Heart left ventricle (tissue), 16 donors: ENCODE data around the gene ETHE1. TPM values are rescaled to one million over a fixed set of nuclear protein-coding genes. Genes with fewer than 3 reads are reported as not detected.
A peak's percentile ranks its signal among the peaks of the same experiment; 100 is the strongest.

Experiments used
- ATAC-seq, 4 donors: fragments of 200-7000 bp; cut with Tn5 transposase; one replicate each; pipeline ENCODE4 v1.9.1; 2020 to 2022; ENCODE audit warnings: moderate library complexity in 4 of 4, mild to moderate bottlenecking in 3 of 4, moderate number of reproducible peaks in 1 of 4
- DNase-seq, 5 donors: peaks; one replicate each; pipeline ENCODE4 v3.0.0-alpha.2; 2020
- H3K27ac ChIP-seq, 12 donors: fragments of 200-600 bp; sonication (generic) in 4 of 12; one replicate each; pipeline versions ENCODE4 v1.5.0 to v1.8.0; 2016 to 2022; ENCODE audit warnings: mild to moderate bottlenecking in 2 of 12
- H3K27me3 ChIP-seq, 9 donors: fragments of 200-600 bp; sonication (generic) in 2 of 9; one replicate each; pipeline versions ENCODE4 v1.5.1 to v1.8.0; 2016 to 2022; ENCODE audit warnings: mild to moderate bottlenecking in 3 of 9
- H3K36me3 ChIP-seq, 9 donors: fragments of 200-600 bp; sonication (generic) in 2 of 9; one replicate each; pipeline versions ENCODE4 v1.5.0 to v1.8.0; 2018 to 2022; ENCODE audit warnings: mild to moderate bottlenecking in 2 of 9
- H3K4me1 ChIP-seq, 12 donors: fragments of 200-600 bp; sonication (generic) in 4 of 12; one replicate each; pipeline versions ENCODE4 v1.5.0 to v1.8.0; 2016 to 2022; ENCODE audit warnings: mild to moderate bottlenecking in 3 of 12
- H3K4me3 ChIP-seq, 12 donors: fragments of 200-600 bp; sonication (generic) in 4 of 12; one replicate each; pipeline versions ENCODE4 v1.5.0 to v1.8.0; 2017 to 2022; ENCODE audit warnings: mild to moderate bottlenecking in 9 of 12, moderate library complexity in 4 of 12
- H3K9me3 ChIP-seq, 12 donors: fragments of 200-600 bp; sonication (generic) in 4 of 12; one replicate each; pipeline versions ENCODE4 v1.5.0 to v1.8.0; 2016 to 2022; ENCODE audit warnings: mild to moderate bottlenecking in 1 of 12
- CTCF ChIP-seq, 12 donors: fragments of 200-600 bp; sonication (generic) in 4 of 12; IDR thresholded peaks; one replicate each; pipeline versions ENCODE4 v1.5.0 to v1.8.0; 2018 to 2022; ENCODE audit warnings: antibody characterized with exemption in 12 of 12, mild to moderate bottlenecking in 5 of 12
- POLR2A ChIP-seq, 2 donors: fragments of 450-650 bp; IDR thresholded peaks; one replicate each; pipeline ENCODE4 v1.6.1; 2017; ENCODE audit warnings: antibody characterized with exemption in 2 of 2, mild to moderate bottlenecking in 2 of 2, moderate library complexity in 2 of 2
- WGBS, 4 donors: extraction: QIAGEN DNeasy Blood & Tissue Kit in 2 of 4; methylation state at CpG; one replicate each; pipeline versions ENCODE4 v1.1.5 to v1.1.7; 2013 to 2018; 5-methylcytosine and 5-hydroxymethylcytosine counted together
- intact Hi-C, 10 donors: fragments of 100-400 bp; cut with DNase I; formaldehyde crosslinking; loops; one replicate each; pipeline versions ENCODE4 v1.11.1 to v1.14.2; 2022
- polyA plus RNA-seq, 2 donors: library from polyadenylated mRNA; stranded (reverse); fragments of 200-250 nt; gene quantifications; one replicate each; pipeline ENCODE4 v1.2.3, GENCODE V29; 2013
- total RNA-seq, 9 donors: library from RNA; depleted of rRNA in 2 of 9; stranded (reverse); fragments of >200 nt in 2 of 9; fragmentation: NEBNext Ultra II Directional in 3 of 9; extraction: Animal tissue kit (Norgen Biotek cat#: 25700) in 3 of 9; gene quantifications; one replicate each; pipeline versions ENCODE4 v1.1.0 to v1.2.4, GENCODE V29; 2016 to 2023
- donor health status: ischemic (EF 13 %, LVEDD 7.1; RV severe dilation, severe dysfunction).
- donor health status: healthy with polysubstance abuse.
- donor health status: DM: no; HTN: yes; CAD: no.
- donor health status: DM: no; HTN: no; CAD: no.
- donor health status: ischemic (EF 25% LVEDD 6.9; RV normal size, moderate dysfunction).
- donor health status: ischemic (EF 25% LVEDD 5.7; RV mildly dilated, moderate dysfunction).
- donor health status: healthy.
- donor health status: DM: yes; HTN: yes; CAD: no.
- donor health status: ischemic (EF 35%, LVEDD 5.7; RV mildly dilated, moderate dysfunction).
- donor health status: nonischemic (EF 11% LVEDD 7.7; RV severe dilation, severe dysfunction).
- donor health status: DM: yes; HTN: yes; CAD: no.
- donor health status: PGD.
- donor health status: ischemic (EF 29% LVEDD 5.4; RV normal size, mild dysfunction).
- donor health status: nonischemic (EF 23%, LVEDD 6.1; RV moderate dilation, normal function).

The ETHE1 gene
- total and polyA plus RNA-seq, 11 donors = 6.0 to 27.6 (median 14.2) TPM

- ATAC-seq (no peak), DNase-seq (no peak)
- Histone ChIP-seq H3K4me1 (peaks cover 0 to 24% (median 11%) of the 10 kb centered on the region in 12 donors), H3K27me3 (no peaks in the 10 kb centered on the region), H3K36me3 (peaks cover 0 to 38% (median 24%) of the 10 kb centered on the region in 9 donors), H3K9me3 (no peaks in the 10 kb centered on the region), H3K27ac (no peak overlapping the region), H3K4me3 (no peak overlapping the region)
- WGBS, 4 donors = 89 to 91% (median 90%) methylated on average over 5 of the region's 5 CpGs
- TF ChIP-seq CTCF (IDR thresholded peaks at IDR 0.05) (no peak), POLR2A (IDR thresholded peaks at IDR 0.05) (no peak)
- intact Hi-C loops = no loop called here
These were observed 20.4 kb downstream of the ETHE1 start for GRCh38 chr19:43506629-43507028.

- Histone ChIP-seq H3K27ac (no peak overlapping the region), H3K4me1 (peaks cover 0 to 25% (median 11%) of the 10 kb centered on the region in 12 donors), H3K9me3 (no peaks in the 10 kb centered on the region), H3K4me3 (no peak overlapping the region), H3K27me3 (no peaks in the 10 kb centered on the region), H3K36me3 (peaks cover 0 to 32% (median 19%) of the 10 kb centered on the region in 9 donors)
- no peak for ATAC-seq
- TF ChIP-seq CTCF (IDR thresholded peaks at IDR 0.05) (no peak), POLR2A (IDR thresholded peaks at IDR 0.05) (no peak)
- DNase-seq = no peak
- WGBS, 4 donors = 94 to 98% (median 95%) methylated on average over 5 of the region's 5 CpGs
- intact Hi-C loops = loop anchor here in 1 of 10 donors (2.0 kb wide), 1 partner anchor 43 kb away; no protein-coding TSS in a partner anchor
These were observed 21.1 kb downstream of the ETHE1 start for GRCh38 chr19:43505941-43506340.

- H3K27ac ChIP-seq = peak overlapping the region in 5 of 12 donors; percentile 77 to 97 (median 91)
- 85 to 91% (median 90%) methylated on average over 3 of the region's 3 CpGs for WGBS, 4 donors
- peak overlapping the region in 4 of 12 donors; percentile 72 to 90 (median 82) for H3K4me3 ChIP-seq
- TF ChIP-seq POLR2A (IDR thresholded peaks at IDR 0.05) (no peak), CTCF (IDR thresholded peaks at IDR 0.05) (no peak)
- H3K9me3 ChIP-seq = no peaks in the 10 kb centered on the region
- H3K36me3 ChIP-seq = peaks cover 0 to 30% (median 14%) of the 10 kb centered on the region in 9 donors
- DNase-seq (no peak), ATAC-seq (no peak)
- H3K27me3 ChIP-seq = no peaks in the 10 kb centered on the region
- intact Hi-C loops = loop anchor here in 1 of 10 donors (2.0 kb wide), 1 partner anchor 42 kb away; no protein-coding TSS in a partner anchor
- H3K4me1 ChIP-seq = peaks cover 0 to 25% (median 11%) of the 10 kb centered on the region in 12 donors
These were observed 21.9 kb downstream of the ETHE1 start for GRCh38 chr19:43505186-43505456.

- peak within 1 kb of the TSS; percentile 42 to 97 (median 89) for H3K27ac ChIP-seq
These were observed 22.4 kb downstream of the ETHE1 start, which contains the start of gene PHLDB3 for GRCh38 chr19:43504426-43505185. TSS of gene PHLDB3 (minus strand) at chr19:43504746. CDS start at chr19:43504118, 628 bp downstream.

More at GRCh38 chr19:43504426-43505185, 22.4 kb downstream of the ETHE1 start, which contains the start of gene PHLDB3:
- TF ChIP-seq POLR2A (IDR thresholded peaks at IDR 0.05) (no peak), CTCF (IDR thresholded peaks at IDR 0.05) (no peak)
- intact Hi-C loops = loop anchor here in 8 of 10 donors (1.0 to 5.0 kb wide), 3 partner anchors 42 to 57 kb away; no protein-coding TSS in a partner anchor
- DNase-seq (peak in 4 of 5 donors; percentile 38 to 55 (median 46)), ATAC-seq (peak; percentile 16 to 51 (median 42))
- Histone ChIP-seq H3K36me3 (peaks cover 0 to 25% (median 10%) of the 10 kb centered on the region in 9 donors), H3K9me3 (no peaks in the 10 kb centered on the region), H3K27me3 (no peaks in the 10 kb centered on the region), H3K4me3 (peak within 1 kb of the TSS; percentile 45 to 95 (median 78)), H3K4me1 (peaks cover 0 to 25% (median 11%) of the 10 kb centered on the region in 12 donors)
- 3 to 10% (median 5%) methylated on average over 16 to 42 of the region's 42 CpGs for WGBS, 4 donors
